Epithelial cell of esophagus (primary cell): ENCODE measurements around the gene SIN3B.

Source experiments
- DNase-seq: peaks from one replicate; pipeline ENCODE4 v3.0.0; 2010; ENCODE audit warnings: low read depth
- H3K4me3 ChIP-seq: 2 replicates; pipeline ENCODE4 v1.5.1; 2011; ENCODE audit warnings: mild to moderate bottlenecking, low read length, control low read depth
- CTCF ChIP-seq: IDR thresholded peaks from 2 replicates; pipeline ENCODE4 v1.5.1; 2011; ENCODE audit warnings: low read depth, mild to moderate bottlenecking, low read length, control low read depth, inconsistent platforms; ENCODE audit not compliant: insufficient read depth; ENCODE audit errors: missing control alignments

Gene SIN3B

GRCh38 chr19:16892436-16892835 is 63.2 kb downstream of the SIN3B start:
- no peak overlapping the region for H3K4me3 ChIP-seq
- no peak for TF ChIP-seq CTCF
- no peak for DNase-seq

GRCh38 chr19:16892868-16893685 is 63.9 kb downstream of the SIN3B start:
- DNase-seq = no peak
- H3K4me3 ChIP-seq = no peak overlapping the region
- no peak for TF ChIP-seq CTCF

GRCh38 chr19:16893686-16893989 is 64.4 kb downstream of the SIN3B start:
- H3K4me3 ChIP-seq = no peak overlapping the region
- no peak for DNase-seq

GRCh38 chr19:16894080-16894479 is 64.9 kb downstream of the SIN3B start:
- H3K4me3 ChIP-seq = no peak overlapping the region
- no peak for TF ChIP-seq CTCF

More at GRCh38 chr19:16893686-16893989, 64.4 kb downstream of the SIN3B start:
- no peak for TF ChIP-seq CTCF

DNA sequence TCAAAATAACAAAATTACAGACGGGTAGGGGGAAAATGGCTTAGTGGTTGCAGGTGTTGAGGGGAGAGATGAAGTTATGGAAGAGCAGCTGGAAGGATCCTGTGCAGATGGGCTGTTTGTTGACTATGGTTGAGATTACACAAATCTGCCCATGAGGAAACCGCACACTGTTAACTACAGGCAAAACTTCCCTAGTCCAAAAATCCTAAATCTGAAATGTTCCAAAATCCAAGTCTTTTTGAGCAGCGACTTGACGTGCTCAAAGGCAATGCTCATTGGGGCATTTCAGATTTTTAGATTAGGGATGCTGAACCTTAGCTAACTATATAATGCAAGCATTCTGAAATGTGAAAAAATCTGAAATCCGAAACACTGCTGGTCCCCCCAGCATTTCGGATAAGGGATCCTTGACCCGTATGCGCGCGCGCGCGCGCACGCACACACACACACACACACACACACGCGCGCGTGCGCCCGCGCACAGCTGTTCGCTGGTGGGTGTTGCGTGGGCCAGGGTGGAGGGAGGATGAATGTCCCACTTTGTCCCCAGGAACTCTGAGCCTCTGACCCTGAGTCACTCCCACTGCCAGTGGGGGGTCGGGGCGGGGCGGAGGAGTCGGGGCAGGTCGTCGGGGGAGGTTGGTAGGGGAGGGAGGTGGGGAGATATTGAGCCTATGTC is 66.4 kb downstream of the SIN3B start:
- no peak for TF ChIP-seq CTCF
- H3K4me3 ChIP-seq = no peak overlapping the region
- no peak for DNase-seq

More at GRCh38 chr19:16894080-16894479, 64.9 kb downstream of the SIN3B start:
- no peak for DNase-seq

DNA sequence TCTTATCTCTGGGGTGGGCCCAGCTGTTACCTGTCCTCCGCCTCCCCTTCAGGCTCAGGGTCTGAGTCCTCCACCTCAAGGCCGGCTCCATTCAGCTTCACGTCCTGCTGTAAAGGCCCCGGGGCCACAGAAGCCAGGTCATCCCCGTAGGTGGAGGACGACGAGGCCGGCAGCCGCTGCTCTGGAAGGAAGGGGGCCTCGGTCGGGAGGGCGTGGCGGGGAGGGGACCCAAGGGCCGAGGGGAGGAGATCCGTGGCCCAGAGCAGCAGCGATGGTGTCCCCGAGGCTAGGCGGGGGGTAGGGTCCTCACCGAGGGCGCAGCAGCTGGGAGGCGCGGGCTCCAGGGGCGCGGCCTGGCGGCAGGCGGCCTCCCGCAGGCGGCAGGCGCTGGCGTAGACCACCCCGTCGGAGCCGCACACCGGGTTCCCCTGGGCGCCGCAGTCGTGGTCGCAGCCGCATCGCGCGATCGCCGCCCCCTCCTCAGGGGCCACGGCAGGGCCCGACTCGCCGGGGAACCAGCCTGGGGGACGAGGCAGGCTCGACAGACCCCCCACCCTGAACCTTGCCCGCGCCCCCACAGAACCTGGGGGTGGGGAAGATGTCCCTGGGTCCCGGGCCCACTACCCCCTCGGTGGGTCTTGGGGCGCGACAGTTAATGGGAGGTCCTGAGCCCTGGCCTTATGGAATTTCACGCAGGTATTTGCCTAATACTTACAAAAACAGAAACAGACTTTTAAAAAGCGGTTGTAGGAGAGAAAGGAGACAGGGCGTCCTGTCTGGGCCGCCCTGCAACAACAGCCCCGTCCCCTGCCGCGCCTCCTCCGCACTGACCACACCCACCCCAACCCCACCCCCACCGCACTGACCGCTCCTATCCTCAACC is 67.2 kb downstream of the SIN3B start:
- H3K4me3 ChIP-seq = peak overlapping the region; percentile 49
- TF ChIP-seq CTCF = no peak
- no peak for DNase-seq
